Astrocyte (in vitro differentiated cells and primary cell): ENCODE results near the gene MYH3.

Experiments
- EZH2 ChIP-seq: IDR thresholded peaks from 2 replicates; pipeline ENCODE4 v1.6.1; 2012; ENCODE audit warnings: mild to moderate bottlenecking, low read length, inconsistent platforms; ENCODE audit not compliant: insufficient read depth
- TF ChIP-seq, protein P1 (sequence below): IDR thresholded peaks from 2 replicates; pipeline ENCODE4 v1.5.1; 2011; ENCODE audit warnings: low read depth, mild to moderate bottlenecking, inconsistent platforms, low read length, moderate library complexity; ENCODE audit not compliant: insufficient read depth

DNA sequence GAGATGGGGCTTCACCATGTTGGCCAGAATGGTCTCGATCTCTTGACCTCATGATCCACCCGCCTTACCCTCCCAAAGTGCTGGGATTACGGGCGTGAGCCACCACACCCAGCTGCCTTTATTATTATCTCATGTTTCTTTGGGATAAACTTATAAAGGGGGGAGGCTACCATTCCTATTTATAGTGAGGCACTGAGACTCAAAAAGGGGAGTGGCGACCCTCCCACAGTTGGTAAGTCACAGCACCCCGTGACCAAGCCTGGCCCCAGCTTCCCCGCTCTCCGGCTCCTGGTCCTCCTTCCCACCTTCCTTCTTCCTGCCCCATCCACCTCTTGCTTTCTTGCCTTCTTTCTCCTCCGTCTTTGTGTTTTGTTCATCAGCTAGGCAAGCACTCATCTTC, 5.2 kb downstream of the MYH3 start:
- TF ChIP-seq, protein P1, sequence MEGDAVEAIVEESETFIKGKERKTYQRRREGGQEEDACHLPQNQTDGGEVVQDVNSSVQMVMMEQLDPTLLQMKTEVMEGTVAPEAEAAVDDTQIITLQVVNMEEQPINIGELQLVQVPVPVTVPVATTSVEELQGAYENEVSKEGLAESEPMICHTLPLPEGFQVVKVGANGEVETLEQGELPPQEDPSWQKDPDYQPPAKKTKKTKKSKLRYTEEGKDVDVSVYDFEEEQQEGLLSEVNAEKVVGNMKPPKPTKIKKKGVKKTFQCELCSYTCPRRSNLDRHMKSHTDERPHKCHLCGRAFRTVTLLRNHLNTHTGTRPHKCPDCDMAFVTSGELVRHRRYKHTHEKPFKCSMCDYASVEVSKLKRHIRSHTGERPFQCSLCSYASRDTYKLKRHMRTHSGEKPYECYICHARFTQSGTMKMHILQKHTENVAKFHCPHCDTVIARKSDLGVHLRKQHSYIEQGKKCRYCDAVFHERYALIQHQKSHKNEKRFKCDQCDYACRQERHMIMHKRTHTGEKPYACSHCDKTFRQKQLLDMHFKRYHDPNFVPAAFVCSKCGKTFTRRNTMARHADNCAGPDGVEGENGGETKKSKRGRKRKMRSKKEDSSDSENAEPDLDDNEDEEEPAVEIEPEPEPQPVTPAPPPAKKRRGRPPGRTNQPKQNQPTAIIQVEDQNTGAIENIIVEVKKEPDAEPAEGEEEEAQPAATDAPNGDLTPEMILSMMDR, result no peak
- no peak for TF ChIP-seq EZH2
